Subcutaneous adipose tissue (tissue), 4 donors: ENCODE results near the gene IL1R2. TPM values are rescaled to one million over a fixed set of nuclear protein-coding genes. Genes with fewer than 3 reads are reported as not detected.

Experiments used
- CTCF ChIP-seq: fragments of 450-650 bp; IDR thresholded peaks from one replicate; pipeline ENCODE4 v1.5.1; 2016; ENCODE audit warnings: low read depth, mild to moderate bottlenecking, control low read depth, antibody characterized with exemption, moderate library complexity
- total RNA-seq, 4 donors: library from RNA; depleted of rRNA; stranded (reverse); fragments of >200 nt; gene quantifications; one replicate each; pipeline ENCODE4 v1.1.0, GENCODE V29; 2016

The IL1R2 gene
- total RNA-seq, 4 donors from 2014 or later, result 8.3 to 27.1 (median 17.2) TPM

- TF ChIP-seq CTCF, result no peak
Observed at GRCh38 chr2:101976891-101977290, 14.9 kb upstream of the IL1R2 start.

- no peak for TF ChIP-seq CTCF
Observed at GRCh38 chr2:101980368-101980767, 11.4 kb upstream of the IL1R2 start.

- no peak for TF ChIP-seq CTCF
Observed at GRCh38 chr2:101981066-101981465, 10.7 kb upstream of the IL1R2 start.

GRCh38 chr2:101981504-101981903 is 10.3 kb upstream of the IL1R2 start:
- no peak for TF ChIP-seq CTCF

- TF ChIP-seq CTCF, result no peak
Observed at GRCh38 chr2:101982495-101983029, 9.2 kb upstream of the IL1R2 start.

DNA sequence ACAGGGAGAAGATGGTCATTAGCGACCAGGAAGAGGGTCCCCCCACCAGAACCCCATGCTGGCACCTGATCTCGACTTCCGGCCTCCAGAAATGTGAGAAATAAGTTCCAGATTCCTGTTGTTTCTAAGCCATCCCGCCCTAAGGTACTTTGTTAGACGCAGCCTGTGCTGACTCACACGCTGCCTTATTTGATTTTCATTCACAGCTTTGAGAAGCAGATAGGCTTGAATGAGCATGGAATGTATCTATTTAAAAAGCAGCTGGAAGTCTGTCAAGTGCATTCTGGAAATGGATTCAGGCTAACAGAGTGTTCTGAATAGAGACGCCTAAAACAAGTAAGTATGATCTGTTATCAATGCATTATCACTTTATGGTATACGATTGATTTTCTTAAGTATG is 8.3 kb upstream of the IL1R2 start:
- no peak for TF ChIP-seq CTCF

DNA sequence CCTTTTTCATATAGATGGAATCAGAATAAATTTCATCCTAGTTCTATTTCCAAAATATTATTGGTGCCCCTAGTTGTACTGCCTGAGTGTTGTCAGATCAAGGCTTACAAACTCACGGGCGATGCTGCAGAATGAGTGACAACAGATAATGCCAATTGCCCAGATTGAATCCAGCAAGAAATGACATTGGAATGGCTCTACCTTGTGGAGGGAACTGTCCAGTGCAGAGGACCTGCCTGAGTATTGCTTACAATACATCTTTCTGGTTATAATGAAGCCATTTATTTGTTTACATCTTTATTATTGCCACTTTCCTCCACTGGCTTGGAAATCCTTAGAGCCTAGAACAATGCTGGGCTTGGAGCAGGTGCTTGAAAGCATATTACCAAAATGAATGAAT is 7.8 kb upstream of the IL1R2 start:
- TF ChIP-seq CTCF, result no peak
